SU-DHL-6 (cell line): Measurements from ENCODE around the gene UXS1.

Experiments
- EZH2phosphoT487 ChIP-seq: fragments of 200-600 bp; sonication (generic), shearing (Covaris generic); conservative IDR thresholded peaks from 2 replicates; pipeline ENCODE4 v1.6.1; 2018; ENCODE audit warnings: mild to moderate bottlenecking, antibody characterized with exemption, low read length, moderate library complexity, mixed read lengths
- TF ChIP-seq, protein P1 (sequence below): fragments of 200-600 bp; sonication (generic); IDR thresholded peaks from one replicate; pipeline ENCODE4 v1.5.1; 2017; ENCODE audit warnings: antibody characterized with exemption, mild to moderate bottlenecking, low read length, moderate library complexity; ENCODE audit not compliant: insufficient read depth, poor library complexity, severe bottlenecking

DNA sequence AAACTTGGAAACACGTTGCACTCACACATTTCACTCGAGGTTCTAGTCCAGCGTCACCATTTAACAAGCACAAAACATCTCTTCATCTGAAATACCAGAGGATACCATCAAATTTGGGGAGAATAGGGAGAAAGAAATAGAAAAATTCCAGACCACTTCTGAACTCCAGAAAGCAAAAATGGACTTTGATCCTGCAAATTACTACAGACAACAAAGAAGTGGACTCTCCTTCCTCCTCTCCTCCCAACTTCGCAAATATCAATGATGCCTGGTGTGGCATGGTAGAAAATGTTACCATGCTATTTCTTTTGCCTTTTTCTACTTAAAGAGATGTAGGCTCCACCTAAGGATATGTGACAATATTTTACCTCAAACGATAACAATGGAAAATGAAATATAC is 13.5 kb downstream of the UXS1 start:
- TF ChIP-seq, protein P1, sequence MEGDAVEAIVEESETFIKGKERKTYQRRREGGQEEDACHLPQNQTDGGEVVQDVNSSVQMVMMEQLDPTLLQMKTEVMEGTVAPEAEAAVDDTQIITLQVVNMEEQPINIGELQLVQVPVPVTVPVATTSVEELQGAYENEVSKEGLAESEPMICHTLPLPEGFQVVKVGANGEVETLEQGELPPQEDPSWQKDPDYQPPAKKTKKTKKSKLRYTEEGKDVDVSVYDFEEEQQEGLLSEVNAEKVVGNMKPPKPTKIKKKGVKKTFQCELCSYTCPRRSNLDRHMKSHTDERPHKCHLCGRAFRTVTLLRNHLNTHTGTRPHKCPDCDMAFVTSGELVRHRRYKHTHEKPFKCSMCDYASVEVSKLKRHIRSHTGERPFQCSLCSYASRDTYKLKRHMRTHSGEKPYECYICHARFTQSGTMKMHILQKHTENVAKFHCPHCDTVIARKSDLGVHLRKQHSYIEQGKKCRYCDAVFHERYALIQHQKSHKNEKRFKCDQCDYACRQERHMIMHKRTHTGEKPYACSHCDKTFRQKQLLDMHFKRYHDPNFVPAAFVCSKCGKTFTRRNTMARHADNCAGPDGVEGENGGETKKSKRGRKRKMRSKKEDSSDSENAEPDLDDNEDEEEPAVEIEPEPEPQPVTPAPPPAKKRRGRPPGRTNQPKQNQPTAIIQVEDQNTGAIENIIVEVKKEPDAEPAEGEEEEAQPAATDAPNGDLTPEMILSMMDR = no peak
- TF ChIP-seq EZH2phosphoT487 = no peak
